Testis (tissue), 3 donors: ENCODE results near the gene BRI3BP. TPM values are rescaled to one million over a fixed set of nuclear protein-coding genes. Genes with fewer than 3 reads are reported as not detected.
A peak's percentile ranks its signal among the peaks of the same experiment; 100 is the strongest.

Source experiments
- DNase-seq: peaks from one replicate; pipeline ENCODE4 v3.0.0-alpha.2; 2019
- H3K27ac ChIP-seq, 2 donors: fragments of 200-600 bp; sonication (generic); one replicate each; pipeline ENCODE4 v1.5.1; 2019
- H3K27me3 ChIP-seq: fragments of 200-600 bp; sonication (generic); one replicate; pipeline ENCODE4 v1.5.1; 2019
- H3K36me3 ChIP-seq: fragments of 200-600 bp; sonication (generic); one replicate; pipeline ENCODE4 v1.5.1; 2017; ENCODE audit warnings: low read depth; ENCODE audit errors: missing control alignments
- H3K4me1 ChIP-seq: fragments of 200-600 bp; sonication (generic); one replicate; pipeline ENCODE4 v1.5.1; 2019
- H3K4me3 ChIP-seq, 2 donors: fragments of 200-600 bp; sonication (generic); one replicate each; pipeline ENCODE4 v1.5.1; 2017 to 2019
- H3K9me3 ChIP-seq: fragments of 200-600 bp; sonication (generic); one replicate; pipeline ENCODE4 v1.5.1; 2017
- CTCF ChIP-seq, 3 experiments: fragments of 450-650 bp in 2 of 3; fragments of 200-600 bp in 1 of 3; sonication (generic) in 1 of 3; IDR thresholded peaks; one replicate each; pipeline ENCODE4 v1.5.1; 2016 to 2019; ENCODE audit warnings: antibody characterized with exemption in 3 of 3, mild to moderate bottlenecking in 2 of 3, moderate library complexity in 1 of 3
- POLR2A ChIP-seq: fragments of 450-650 bp; IDR thresholded peaks from one replicate; pipeline ENCODE4 v1.6.1; 2017; ENCODE audit warnings: antibody characterized with exemption, mild to moderate bottlenecking, moderate library complexity
- WGBS, 2 donors: methylation state at CpG; one replicate each; pipeline ENCODE4 v1.1.5; 2018; 5-methylcytosine and 5-hydroxymethylcytosine counted together
- intact Hi-C: fragments of 100-400 bp; cut with DNase I; formaldehyde crosslinking; loops from one replicate; pipeline ENCODE4 v1.15.1; 2023; ENCODE audit warnings: low total_unique reads
- polyA plus RNA-seq: library from polyadenylated mRNA; stranded (reverse); fragments of 350-450 nt; fragmentation: Illumina TruSeq; extraction: RNeasy Lipid Tissue Mini Kit (QIAGEN cat#74804); gene quantifications from one replicate; pipeline ENCODE4 v1.2.3, GENCODE V29; 2014; ENCODE audit warnings: low read depth, low replicate concordance; ENCODE audit not compliant: insufficient read depth
- total RNA-seq, 2 donors: library from RNA; depleted of rRNA; stranded (reverse); fragments of >200 nt; gene quantifications; one replicate each; pipeline ENCODE4 v1.2.3, GENCODE V29; 2016

Gene BRI3BP
- total and polyA plus RNA-seq, 3 donors from 2014 or later: 3.5 to 3.8 (median 3.5) TPM

- Histone ChIP-seq H3K4me1 (no peaks in the 10 kb centered on the region), H3K27ac (no peak overlapping the region), H3K27me3 (no peaks in the 10 kb centered on the region), H3K36me3 (no peaks in the 10 kb centered on the region), H3K4me3 (peak overlapping the region; percentile 74 to 90), H3K9me3 (no peaks in the 10 kb centered on the region)
- TF ChIP-seq CTCF (IDR thresholded peaks at IDR 0.05) (no peak), POLR2A (no peak)
- intact Hi-C loops: no loop called here
- WGBS, 2 donors: 37 to 39% methylated on average over 5 of the region's 5 CpGs
- no peak for DNase-seq
Measured at GRCh38 chr12:125064492-125064891, 71.0 kb downstream of the BRI3BP start.

GRCh38 chr12:125065021-125065918 lies 71.8 kb downstream of the BRI3BP start, which contains the start of gene AACS:
TSS of gene AACS (plus strand) at chr12:125065435. CDS start at chr12:125065585, 150 bp downstream.
- H3K36me3 ChIP-seq: no peaks in the 10 kb centered on the region
- WGBS, 2 donors: 0% methylated on average over 7 to 52 of the region's 80 CpGs
- H3K4me1 ChIP-seq: no peaks in the 10 kb centered on the region
- peak; percentile 83 for DNase-seq
- intact Hi-C loops: no loop called here
- no peaks in the 10 kb centered on the region for H3K27me3 ChIP-seq
- H3K9me3 ChIP-seq: no peaks in the 10 kb centered on the region
- no peak for TF ChIP-seq POLR2A
- TF ChIP-seq CTCF (IDR thresholded peaks at IDR 0.05): no peak
- peak within 1 kb of the TSS; percentile 74 to 90 for H3K4me3 ChIP-seq
- peak within 1 kb of the TSS in 1 of 2 donors; percentile 50 for H3K27ac ChIP-seq

- H3K9me3 ChIP-seq: no peaks in the 10 kb centered on the region
- no peaks in the 10 kb centered on the region for H3K4me1 ChIP-seq
- H3K4me3 ChIP-seq: peak overlapping the region; percentile 74 to 90
- no peaks in the 10 kb centered on the region for H3K36me3 ChIP-seq
- 43 to 45% methylated on average over 18 of the region's 18 CpGs for WGBS, 2 donors
- H3K27me3 ChIP-seq: no peaks in the 10 kb centered on the region
- no peak for TF ChIP-seq CTCF (IDR thresholded peaks at IDR 0.05)
- TF ChIP-seq POLR2A: no peak
- DNase-seq: no peak
- intact Hi-C loops: no loop called here
- peak overlapping the region in 1 of 2 donors; percentile 50 for H3K27ac ChIP-seq
Measured at GRCh38 chr12:125065919-125066570, 72.6 kb downstream of the BRI3BP start.

GRCh38 chr12:125068391-125068790 lies 74.9 kb downstream of the BRI3BP start:
- intact Hi-C loops: no loop called here
- H3K27ac ChIP-seq: no peak overlapping the region
- no peaks in the 10 kb centered on the region for H3K27me3 ChIP-seq
- 83 to 84% methylated on average over 6 of the region's 6 CpGs for WGBS, 2 donors
- no peaks in the 10 kb centered on the region for H3K4me1 ChIP-seq
- no peak for TF ChIP-seq POLR2A
- no peak for TF ChIP-seq CTCF (IDR thresholded peaks at IDR 0.05)
- no peaks in the 10 kb centered on the region for H3K9me3 ChIP-seq
- no peak for DNase-seq
- H3K36me3 ChIP-seq: no peaks in the 10 kb centered on the region
- no peak overlapping the region for H3K4me3 ChIP-seq
